ENCODE results near the gene MAFF. TPM values are rescaled to one million over a fixed set of nuclear protein-coding genes. Genes with fewer than 3 reads are reported as not detected.

MAFF gene
- total RNA-seq, 1 experiment from 2014 or later: 5.8 TPM

GRCh38 chr22:38165922-38166593 lies 35.7 kb upstream of the MAFF start:
- no peak overlapping the region for H3K4me3 Mint-ChIP-seq
- Histone ChIP-seq H3T11ph (ENCODE audit: low read length) (no peak overlapping the region), H2AK5ac (ENCODE audit: insufficient read length, low read length) (no peak overlapping the region), H3K4ac (ENCODE audit: low read depth, low read length) (no peak overlapping the region), H3K4me1 (ENCODE audit: insufficient read depth, low read length) (no peaks in the 10 kb centered on the region), H3K18ac (ENCODE audit: insufficient read length, low read depth, low read length) (no peak overlapping the region), H2BK12ac (ENCODE audit: insufficient read length, low read depth, low read length) (no peak overlapping the region), H3K23me2 (ENCODE audit: insufficient read length, low read depth, low read length, poor library complexity, severe bottlenecking) (no peaks in the 10 kb centered on the region), H3K79me1 (ENCODE audit: insufficient read depth, low read depth, low read length, poor library complexity, severe bottlenecking) (no peaks in the 10 kb centered on the region), H3K4me2 (ENCODE audit: insufficient read depth, insufficient read length, low read length) (no peak overlapping the region), H4K5ac (ENCODE audit: insufficient read length, low read depth, low read length) (no peak overlapping the region), H2BK120ac (ENCODE audit: low read depth, low read length, poor library complexity, severe bottlenecking) (no peak overlapping the region), H3K27me3 (ENCODE audit: insufficient read depth, low read length) (no peaks in the 10 kb centered on the region), H3K56ac (ENCODE audit: insufficient read length, low read depth, low read length) (no peak overlapping the region), H3K79me2 (ENCODE audit: insufficient read depth, low read length) (no peaks in the 10 kb centered on the region), H2BK5ac (ENCODE audit: insufficient read length, low read length) (no peak overlapping the region), H4K8ac (replicated peaks; ENCODE audit: insufficient read length, low read depth, low read length) (no peak overlapping the region), H2BK15ac (ENCODE audit: low read depth, low read length) (no peak overlapping the region), H2BK20ac (ENCODE audit: low read depth, low read length, poor library complexity, severe bottlenecking) (no peak overlapping the region), H2AFZ (ENCODE audit: low read length) (no peak overlapping the region), H3K9ac (ENCODE audit: extremely low read depth, insufficient read length, low read length) (no peak overlapping the region), H4K20me1 (ENCODE audit: control insufficient read depth, insufficient read depth, insufficient read length) (no peaks in the 10 kb centered on the region), H4K91ac (ENCODE audit: insufficient read length, low read depth, low read length) (no peak overlapping the region), H3K9me3 (ENCODE audit: control insufficient read depth, low read depth, low read length) (no peaks in the 10 kb centered on the region), H3K14ac (ENCODE audit: insufficient read depth, low read length) (no peak overlapping the region), H3K27ac (ENCODE audit: insufficient read length, low read depth, low read length) (no peak overlapping the region), H3K23ac (ENCODE audit: insufficient read length, low read depth, low read length) (no peak overlapping the region)
- no peaks in the 10 kb centered on the region for H3K27me3 Mint-ChIP-seq (ENCODE audit: low read depth)
- no peak overlapping the region; a peak in 1 of 7 replicates for H3K27ac Mint-ChIP-seq
- WGBS (ENCODE audit: extremely low coverage, insufficient read length, low lambda C conversion rate): no CpG with 5 or more reads among the region's 13 CpGs
- peaks cover 2 to 6% of the 10 kb centered on the region in 2 experiments; a peak in 1 of 4 replicates for H3K4me1 Mint-ChIP-seq
- H3K36me3 Mint-ChIP-seq (ENCODE audit: insufficient read depth in 1 of 3, low read depth in 3 of 3): peaks cover 15 to 36% (median 24%) of the 10 kb centered on the region in 3 experiments; a peak in 6 of 7 replicates
- DNase-seq: no peak
- no peaks in the 10 kb centered on the region for H3K9me3 Mint-ChIP-seq
- TF ChIP-seq CTCF (conservative IDR thresholded peaks at IDR 0.05): no peak
